PC-9 (cell line): ENCODE data around the gene SETD1B.

Experiments
- EZH2 ChIP-seq: fragments of 200-600 bp; sonication (generic); IDR thresholded peaks from 2 replicates; pipeline ENCODE4 v1.8.0; 2017; ENCODE audit warnings: antibody characterized with exemption, low read depth
- TF ChIP-seq, protein P1 (sequence below): fragments of 200-600 bp; sonication (generic); conservative IDR thresholded peaks from 2 replicates; pipeline ENCODE4 v1.6.1; 2017; ENCODE audit warnings: mixed run types, antibody characterized with exemption, mild to moderate bottlenecking, moderate library complexity

DNA sequence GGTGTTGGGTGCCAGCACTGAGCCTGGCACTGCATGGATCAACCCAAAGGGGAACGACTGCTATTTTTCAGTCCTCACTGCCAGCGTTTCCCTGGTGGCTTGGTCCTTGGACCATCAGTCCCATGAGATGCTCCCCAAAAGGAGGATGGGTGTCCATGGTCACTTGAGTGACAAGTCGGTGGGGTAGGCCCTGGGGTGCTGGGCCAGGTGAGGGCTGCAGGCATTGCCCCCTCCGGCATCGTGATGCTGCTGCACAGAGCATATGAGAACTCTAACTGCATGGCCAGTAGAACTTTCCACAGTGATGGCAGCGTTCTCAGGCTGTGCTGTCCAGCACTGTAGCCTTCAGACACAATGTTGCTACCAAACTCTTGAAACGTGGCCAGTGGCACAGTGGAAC, 16.2 kb downstream of the SETD1B start:
- TF ChIP-seq, protein P1, sequence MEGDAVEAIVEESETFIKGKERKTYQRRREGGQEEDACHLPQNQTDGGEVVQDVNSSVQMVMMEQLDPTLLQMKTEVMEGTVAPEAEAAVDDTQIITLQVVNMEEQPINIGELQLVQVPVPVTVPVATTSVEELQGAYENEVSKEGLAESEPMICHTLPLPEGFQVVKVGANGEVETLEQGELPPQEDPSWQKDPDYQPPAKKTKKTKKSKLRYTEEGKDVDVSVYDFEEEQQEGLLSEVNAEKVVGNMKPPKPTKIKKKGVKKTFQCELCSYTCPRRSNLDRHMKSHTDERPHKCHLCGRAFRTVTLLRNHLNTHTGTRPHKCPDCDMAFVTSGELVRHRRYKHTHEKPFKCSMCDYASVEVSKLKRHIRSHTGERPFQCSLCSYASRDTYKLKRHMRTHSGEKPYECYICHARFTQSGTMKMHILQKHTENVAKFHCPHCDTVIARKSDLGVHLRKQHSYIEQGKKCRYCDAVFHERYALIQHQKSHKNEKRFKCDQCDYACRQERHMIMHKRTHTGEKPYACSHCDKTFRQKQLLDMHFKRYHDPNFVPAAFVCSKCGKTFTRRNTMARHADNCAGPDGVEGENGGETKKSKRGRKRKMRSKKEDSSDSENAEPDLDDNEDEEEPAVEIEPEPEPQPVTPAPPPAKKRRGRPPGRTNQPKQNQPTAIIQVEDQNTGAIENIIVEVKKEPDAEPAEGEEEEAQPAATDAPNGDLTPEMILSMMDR = no peak
- TF ChIP-seq EZH2 = no peak
